VCaP (cell line): ENCODE measurements around the gene KCNMA1.

Experiments used
- H3K27ac ChIP-seq: fragments of 450-650 bp; 2 replicates; pipeline ENCODE4 v1.5.1; 2017
- TF ChIP-seq, protein P1 (sequence below): fragments of 450-650 bp; conservative IDR thresholded peaks from 2 replicates; pipeline ENCODE4 v1.5.1; 2017; ENCODE audit warnings: mild to moderate bottlenecking, moderate library complexity

KCNMA1 gene

DNA sequence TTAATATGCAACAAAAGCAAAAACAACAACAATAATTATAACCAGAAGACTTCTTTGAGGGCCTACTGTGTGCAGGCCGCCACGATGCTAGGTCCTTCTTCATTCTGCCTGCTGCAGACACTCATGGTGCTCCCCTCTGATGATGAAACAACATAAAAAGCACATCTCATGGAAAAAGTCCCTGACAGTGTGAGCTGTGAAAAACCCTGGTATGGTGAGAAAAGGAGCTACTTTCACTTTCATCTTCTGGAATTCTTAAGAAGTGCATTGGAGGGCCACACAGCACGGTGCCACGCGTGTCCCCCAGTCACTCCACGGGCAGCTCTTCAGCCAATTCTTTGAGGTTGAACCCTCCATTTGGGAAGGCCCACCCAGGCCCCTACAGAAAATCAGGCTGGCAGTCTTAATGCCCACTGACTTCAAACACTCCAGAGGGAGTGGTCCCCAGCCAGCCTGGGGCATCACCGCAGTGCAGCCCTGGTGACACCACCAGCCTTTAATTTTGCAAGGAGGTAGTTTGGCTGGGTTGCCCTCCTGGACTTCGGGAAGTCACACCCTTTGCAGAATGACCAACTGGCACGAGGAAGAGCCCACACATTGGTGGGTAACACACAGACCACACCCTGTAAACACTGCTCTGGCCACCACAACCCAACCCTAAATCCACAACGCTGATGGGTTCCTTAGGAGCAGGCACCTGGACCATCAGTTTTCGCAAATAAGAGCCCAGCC, 7.7 kb downstream of the KCNMA1 start:
- no peak overlapping the region for H3K27ac ChIP-seq
- TF ChIP-seq, protein P1, sequence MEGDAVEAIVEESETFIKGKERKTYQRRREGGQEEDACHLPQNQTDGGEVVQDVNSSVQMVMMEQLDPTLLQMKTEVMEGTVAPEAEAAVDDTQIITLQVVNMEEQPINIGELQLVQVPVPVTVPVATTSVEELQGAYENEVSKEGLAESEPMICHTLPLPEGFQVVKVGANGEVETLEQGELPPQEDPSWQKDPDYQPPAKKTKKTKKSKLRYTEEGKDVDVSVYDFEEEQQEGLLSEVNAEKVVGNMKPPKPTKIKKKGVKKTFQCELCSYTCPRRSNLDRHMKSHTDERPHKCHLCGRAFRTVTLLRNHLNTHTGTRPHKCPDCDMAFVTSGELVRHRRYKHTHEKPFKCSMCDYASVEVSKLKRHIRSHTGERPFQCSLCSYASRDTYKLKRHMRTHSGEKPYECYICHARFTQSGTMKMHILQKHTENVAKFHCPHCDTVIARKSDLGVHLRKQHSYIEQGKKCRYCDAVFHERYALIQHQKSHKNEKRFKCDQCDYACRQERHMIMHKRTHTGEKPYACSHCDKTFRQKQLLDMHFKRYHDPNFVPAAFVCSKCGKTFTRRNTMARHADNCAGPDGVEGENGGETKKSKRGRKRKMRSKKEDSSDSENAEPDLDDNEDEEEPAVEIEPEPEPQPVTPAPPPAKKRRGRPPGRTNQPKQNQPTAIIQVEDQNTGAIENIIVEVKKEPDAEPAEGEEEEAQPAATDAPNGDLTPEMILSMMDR, result no peak

DNA sequence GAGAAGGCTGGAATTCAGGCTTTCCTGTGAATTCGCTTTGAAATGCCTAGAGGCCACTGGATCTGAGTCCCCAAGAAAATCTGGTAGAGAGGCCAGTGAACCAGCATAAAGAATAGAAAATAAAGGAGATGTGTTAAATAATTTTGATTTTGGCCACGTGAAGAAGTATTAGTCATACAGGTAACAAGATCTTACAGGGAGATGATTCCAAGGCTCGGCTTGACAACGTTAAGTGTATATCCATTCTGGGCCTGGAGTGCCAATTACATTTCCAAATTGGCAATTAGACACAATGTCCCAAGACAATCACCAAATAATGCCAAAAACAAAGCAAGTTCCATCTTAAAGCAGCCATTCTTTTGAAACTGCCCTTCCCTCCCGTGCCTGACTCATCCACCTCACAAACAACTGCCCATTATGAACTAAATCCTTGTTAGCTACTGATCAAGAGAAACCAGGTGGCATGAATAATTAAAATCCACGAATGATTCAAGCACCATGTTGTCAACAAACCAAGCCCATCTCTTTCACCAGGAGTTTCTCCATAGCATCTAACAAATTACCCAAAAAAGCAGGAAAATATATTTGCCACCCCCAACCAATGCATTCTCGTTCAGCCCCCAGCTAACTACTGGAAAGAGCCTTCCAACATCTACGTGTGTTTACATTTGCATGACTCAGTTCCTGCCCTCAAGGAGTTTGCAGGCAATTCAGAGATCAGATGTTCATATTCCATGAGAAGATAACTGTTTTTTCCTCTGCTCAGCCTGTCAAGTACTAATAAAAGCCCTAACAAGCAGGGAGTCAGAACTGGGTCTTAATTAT, 8.5 kb downstream of the KCNMA1 start:
- H3K27ac ChIP-seq, result no peak overlapping the region
- TF ChIP-seq, protein P1, result no peak

DNA sequence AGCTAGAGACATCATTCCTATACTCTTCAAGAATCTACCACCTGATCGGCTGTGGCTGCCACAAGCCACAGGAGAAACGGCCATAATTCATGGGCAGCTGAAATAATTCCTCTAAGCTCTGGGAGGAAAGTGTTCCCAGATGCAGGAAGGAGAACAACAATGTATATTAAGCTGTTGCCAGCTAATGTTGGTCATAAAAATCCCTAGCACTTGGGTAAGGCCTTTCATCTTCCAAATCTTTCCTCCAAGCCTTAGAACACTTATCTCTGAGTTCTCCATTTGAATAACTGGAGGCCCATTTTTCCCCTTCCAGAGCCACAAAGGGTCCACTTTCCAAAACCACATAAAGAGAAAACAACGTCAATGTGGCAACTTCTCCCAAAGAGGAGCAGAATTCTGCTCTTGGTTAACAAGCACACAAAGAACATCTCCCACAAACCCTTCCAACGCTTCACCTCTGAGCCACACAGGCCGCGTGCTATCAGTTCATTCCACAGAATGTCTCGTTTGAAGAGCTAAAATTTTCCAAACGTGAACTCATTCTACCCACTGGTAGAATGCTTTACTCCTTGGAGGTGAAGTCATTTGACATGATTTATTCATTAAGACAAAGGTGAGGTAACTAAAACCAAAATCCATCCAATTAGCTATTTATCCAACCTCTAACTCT, 11.2 kb downstream of the KCNMA1 start:
- TF ChIP-seq, protein P1, result no peak
- no peak overlapping the region for H3K27ac ChIP-seq

DNA sequence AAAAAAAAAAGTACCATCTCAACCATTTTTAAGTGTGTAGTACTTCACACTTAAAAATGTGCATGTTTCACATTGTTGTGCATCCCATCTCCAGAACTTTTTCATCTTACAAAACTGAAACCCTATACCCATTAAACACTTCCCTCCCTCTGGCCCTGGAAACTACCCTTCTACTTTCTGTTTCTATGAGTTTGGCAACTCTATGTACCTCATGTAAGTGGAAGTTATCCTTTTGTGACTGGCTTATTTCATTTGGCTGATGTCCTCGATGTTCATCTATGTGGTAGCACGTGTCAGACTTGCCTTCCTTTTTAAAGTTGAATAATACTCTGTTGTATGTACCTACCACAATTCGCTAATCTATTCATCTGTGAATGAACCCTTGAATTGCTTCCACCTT, 12.2 kb downstream of the KCNMA1 start:
- no peak overlapping the region for H3K27ac ChIP-seq
- TF ChIP-seq, protein P1, result no peak

DNA sequence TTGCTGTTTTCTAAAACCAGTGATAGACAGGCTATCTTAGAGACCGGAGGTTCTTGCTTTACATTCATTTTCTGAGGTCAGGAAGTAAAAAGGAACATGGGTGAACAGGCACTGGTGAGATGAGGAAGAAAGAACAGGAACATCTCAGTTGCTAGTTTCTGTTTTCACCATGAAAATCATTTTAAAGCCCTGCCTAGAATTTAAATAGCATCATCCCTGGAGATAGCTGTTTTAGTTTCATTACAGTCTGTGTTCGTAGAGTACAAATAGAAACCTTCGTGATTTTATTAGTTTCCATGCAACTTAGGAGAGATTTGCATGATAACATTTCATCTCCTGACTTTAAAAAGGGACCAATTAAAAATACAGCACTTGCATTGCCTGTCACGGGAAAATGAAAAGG, 14.7 kb downstream of the KCNMA1 start:
- H3K27ac ChIP-seq, result peak overlapping the region; percentile 63
- TF ChIP-seq, protein P1, result no peak

DNA sequence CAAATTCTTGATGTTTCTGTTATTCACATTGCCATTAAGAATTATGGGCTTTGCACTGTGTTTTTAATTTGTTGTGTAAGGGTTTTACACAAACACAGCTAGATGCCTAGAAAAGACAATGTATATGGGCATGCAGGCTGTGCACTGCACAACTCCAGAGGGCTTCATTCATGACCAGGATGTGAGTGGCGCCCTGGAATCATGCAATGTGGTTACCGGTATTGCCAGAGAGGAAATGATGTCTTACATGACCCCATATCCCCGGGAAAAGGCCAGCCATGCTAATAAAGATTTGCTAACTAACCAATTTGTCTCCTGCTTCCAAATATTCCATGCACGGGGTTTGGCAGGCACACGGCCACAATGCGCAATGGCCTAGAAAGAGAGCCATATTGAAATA, 16.9 kb downstream of the KCNMA1 start:
- TF ChIP-seq, protein P1, result no peak
- H3K27ac ChIP-seq, result no peak overlapping the region
